H1 (cell line): ENCODE results near the gene IPO9. TPM values are rescaled to one million over a fixed set of nuclear protein-coding genes. Genes with fewer than 3 reads are reported as not detected.

Experiments
- RNF2 ChIP-seq: fragments of 200-900, 300-1000 bp; sonication (generic); IDR thresholded peaks from 2 replicates; pipeline ENCODE4 v1.7.1; 2016; ENCODE audit warnings: borderline replicate concordance, low read depth, mild to moderate bottlenecking, antibody characterized with exemption, low read length; ENCODE audit not compliant: poor library complexity, severe bottlenecking; ENCODE audit errors: missing control alignments
- YY1 ChIP-seq: IDR thresholded peaks from 2 replicates; pipeline ENCODE4 v1.6.1; 2011; ENCODE audit warnings: low read depth, mild to moderate bottlenecking, low read length
- polyA plus RNA-seq, 7 experiments: library from polyadenylated mRNA; depleted of rRNA in 3 of 7; stranded (reverse) in 5 of 7; unstranded in 2 of 7; fragments of >200 nt in 5 of 7; fragments of 200-250 nt in 2 of 7; gene quantifications; 1 replicate in 5 of 7; 2 replicates in 1 of 7; 4 replicates in 1 of 7; pipeline versions ENCODE4 v1.2.1 to v1.2.3, GENCODE V29; 2011 to 2013; ENCODE audit warnings: missing spikeins in 2 of 7, mixed read lengths in 2 of 7
- total RNA-seq: library from RNA; stranded (reverse); fragmentation: NEBNext Ultra II Directional; extraction: Animal tissue kit (Norgen Biotek cat#: 25700); gene quantifications from 2 replicates; pipeline ENCODE4 v1.2.1, GENCODE V29; 2021

IPO9 gene
- total and polyA plus RNA-seq, 2 of the 8 experiments (the other 6 are each of a cell fraction or from before 2014, with no cell fraction given): 61.0 to 122 TPM

DNA sequence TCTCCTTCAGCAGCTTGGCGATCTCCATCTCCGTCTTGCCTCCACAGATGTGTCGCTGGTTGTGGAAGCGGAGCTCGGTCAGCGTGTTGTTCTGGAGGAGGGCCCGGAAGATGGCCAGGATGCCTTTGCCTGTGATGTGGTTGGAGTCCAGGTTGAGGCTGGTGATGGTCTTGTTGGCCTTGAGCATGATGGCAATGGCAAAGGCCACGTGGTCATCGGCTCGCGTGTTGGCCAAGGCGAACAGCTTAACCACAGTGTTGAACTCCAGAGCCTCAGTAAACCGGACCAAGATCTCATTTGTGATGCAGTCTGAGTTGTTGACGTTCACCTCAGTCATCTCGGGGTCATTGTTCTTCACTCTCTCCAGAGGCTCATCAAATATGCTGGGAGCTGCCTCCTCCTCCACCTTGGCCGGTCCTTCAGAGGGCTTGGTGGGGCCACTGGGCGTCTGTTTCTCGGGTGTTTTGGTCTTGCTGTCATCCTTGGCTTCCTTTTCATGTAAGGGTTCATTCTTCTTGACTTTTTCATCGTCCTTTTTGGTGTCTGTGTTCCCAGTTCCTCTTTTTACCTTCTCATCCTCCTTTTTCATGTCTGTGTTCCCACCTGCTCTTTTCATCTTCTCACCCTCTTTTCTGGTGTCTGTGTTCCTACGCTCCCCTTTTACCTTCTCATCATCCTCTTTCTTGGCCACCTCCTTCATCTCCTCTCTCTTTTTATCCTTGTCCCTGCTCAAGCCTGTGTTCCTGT lies 70.9 kb downstream of the IPO9 start (continued):
- TF ChIP-seq RNF2 (no peak), YY1 (no peak)
- TF ChIP-seq, all 59 proteins: peak for 0
